Ishikawa (cell line): ENCODE measurements around the gene TP73.

Source experiments
- CEBPB ChIP-seq: IDR thresholded peaks from 2 replicates; pipeline ENCODE4 v1.6.1; 2012
- EP300 ChIP-seq: IDR thresholded peaks from 2 replicates; pipeline ENCODE4 v1.6.1; 2012; ENCODE audit warnings: borderline replicate concordance
- TEAD4 ChIP-seq: IDR thresholded peaks from 2 replicates; pipeline ENCODE4 v1.6.1; 2012
- YY1 ChIP-seq: IDR thresholded peaks from 2 replicates; pipeline ENCODE4 v1.6.1; 2012; ENCODE audit warnings: low read depth
- TF ChIP-seq, protein P1 (sequence below): IDR thresholded peaks from 2 replicates; pipeline ENCODE4 v1.6.1; 2012

DNA sequence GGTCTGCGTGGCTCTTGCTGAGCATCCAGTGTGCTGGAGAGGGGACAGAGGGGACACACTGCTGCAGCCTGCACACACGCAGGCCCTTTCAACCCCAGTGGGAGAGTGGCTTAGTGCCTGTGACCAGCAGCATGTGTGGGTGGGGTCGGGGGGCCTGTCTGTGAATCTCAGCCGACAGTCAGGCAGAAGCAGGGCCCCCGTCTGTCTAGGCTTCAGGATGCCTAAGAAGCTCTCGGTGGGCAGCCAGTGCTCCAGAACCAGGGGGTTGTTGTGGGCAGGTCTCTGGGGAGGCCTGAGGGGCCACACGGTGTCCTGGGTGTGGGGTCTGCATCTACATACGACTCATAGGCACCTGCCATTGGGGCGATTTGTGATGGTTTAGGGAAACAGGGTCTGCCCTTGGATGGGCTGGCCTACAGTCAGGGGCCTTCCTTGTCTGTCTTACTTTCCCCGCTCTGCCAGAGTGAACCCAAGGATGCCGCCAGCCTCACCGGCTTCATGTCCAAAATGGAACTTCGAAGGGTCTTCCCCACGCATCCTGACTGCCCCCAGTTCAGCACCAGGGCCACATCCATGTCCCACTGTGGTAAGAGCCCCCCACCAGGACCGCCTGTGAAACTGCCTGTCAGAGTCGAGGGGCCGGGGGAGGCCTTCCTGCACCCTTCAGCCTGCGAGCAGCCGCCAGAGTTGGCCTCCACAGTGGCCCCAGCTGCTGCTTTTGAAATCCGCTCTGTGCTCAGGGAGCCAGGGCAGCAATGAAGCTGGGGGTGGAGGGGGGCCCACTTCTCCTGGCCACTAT is 101.5 kb downstream of the TP73 start:
- TF ChIP-seq CEBPB = no peak
- TF ChIP-seq YY1 = no peak
- no peak for TF ChIP-seq EP300
- TF ChIP-seq TEAD4 = no peak
- TF ChIP-seq, protein P1, sequence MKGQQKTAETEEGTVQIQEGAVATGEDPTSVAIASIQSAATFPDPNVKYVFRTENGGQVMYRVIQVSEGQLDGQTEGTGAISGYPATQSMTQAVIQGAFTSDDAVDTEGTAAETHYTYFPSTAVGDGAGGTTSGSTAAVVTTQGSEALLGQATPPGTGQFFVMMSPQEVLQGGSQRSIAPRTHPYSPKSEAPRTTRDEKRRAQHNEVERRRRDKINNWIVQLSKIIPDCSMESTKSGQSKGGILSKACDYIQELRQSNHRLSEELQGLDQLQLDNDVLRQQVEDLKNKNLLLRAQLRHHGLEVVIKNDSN = no peak
